Thoracic aorta (tissue), 2 donors: ENCODE data around the gene SLC39A10. TPM values are rescaled to one million over a fixed set of nuclear protein-coding genes. Genes with fewer than 3 reads are reported as not detected.

Source experiments
- ATAC-seq: fragments of 150-250 bp; one replicate; pipeline ENCODE4 v1.8.0; 2017; ENCODE audit warnings: low read depth; ENCODE audit not compliant: insufficient number of reproducible peaks, low FRiP score
- DNase-seq: peaks from one replicate; pipeline ENCODE4 v3.0.0-alpha.2; 2020; ENCODE audit warnings: low spot score
- H3K27ac ChIP-seq, 2 donors: fragments of 200-600 bp; sonication (generic); 1 replicate in 1 of 2; 2 replicates in 1 of 2; pipeline ENCODE4 v1.5.1; 2016; ENCODE audit warnings: mild to moderate bottlenecking in 2 of 2, moderate library complexity in 2 of 2
- H3K27me3 ChIP-seq: fragments of 200-600 bp; sonication (generic); replicated peaks from 2 replicates; pipeline ENCODE4 v1.6.0; 2016; ENCODE audit warnings: mild to moderate bottlenecking; ENCODE audit not compliant: insufficient read depth
- H3K36me3 ChIP-seq: fragments of 200-600 bp; sonication (generic); one replicate; pipeline ENCODE4 v1.5.1; 2016
- H3K4me1 ChIP-seq, 2 donors: fragments of 200-600 bp; sonication (generic); 1 replicate in 1 of 2; 2 replicates in 1 of 2; pipeline versions ENCODE4 v1.5.1 to v1.6.0; 2016; ENCODE audit warnings: low read depth in 2 of 2, mild to moderate bottlenecking in 1 of 2; ENCODE audit not compliant: control insufficient read depth in 1 of 2
- H3K4me3 ChIP-seq: fragments of 200-600 bp; sonication (generic); 2 replicates; pipeline ENCODE4 v1.5.1; 2016; ENCODE audit warnings: mild to moderate bottlenecking
- H3K9me3 ChIP-seq: fragments of 200-600 bp; sonication (generic); 2 replicates; pipeline ENCODE4 v1.5.1; 2016
- total RNA-seq, 2 donors: library from RNA; depleted of rRNA; stranded (reverse); fragments of >200 nt; gene quantifications; one replicate each; pipeline versions ENCODE4 v1.1.0 to v1.2.3, GENCODE V29; 2016
- TF ChIP-seq, protein P1 (sequence below): fragments of 200-600 bp; sonication (generic); IDR thresholded peaks from one replicate; pipeline ENCODE4 v1.5.1; 2019; ENCODE audit warnings: antibody characterized with exemption

SLC39A10 gene
- total RNA-seq, 2 donors from 2014 or later: 12.5 to 13.1 TPM

DNA sequence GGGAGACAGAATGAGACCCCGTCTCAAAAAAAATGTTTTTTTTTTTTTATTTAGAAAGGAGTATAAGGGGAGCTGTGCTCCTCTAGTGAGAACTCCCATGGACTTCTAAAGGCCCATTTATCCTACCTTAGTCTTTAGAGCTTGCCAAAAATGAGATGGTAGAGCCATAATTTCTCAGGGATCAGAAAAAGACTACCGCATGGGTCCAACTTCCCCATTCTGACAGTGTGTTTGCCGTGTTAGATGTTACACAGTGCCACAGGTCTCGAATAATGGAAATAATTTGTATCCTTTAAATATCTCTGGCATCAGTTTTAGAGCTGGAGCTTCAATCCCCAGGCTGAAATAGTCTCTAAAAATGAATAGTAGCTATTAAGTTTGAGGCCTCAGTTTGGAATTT, 6.0 kb upstream of the SLC39A10 start:
- Histone ChIP-seq H3K4me3 (no peak overlapping the region), H3K9me3 (no peaks in the 10 kb centered on the region), H3K27ac (no peak overlapping the region), H3K27me3 (no peaks in the 10 kb centered on the region), H3K36me3 (no peaks in the 10 kb centered on the region), H3K4me1 (no peaks in the 10 kb centered on the region)
- ATAC-seq (no peak), DNase-seq (no peak)
- TF ChIP-seq, protein P1, sequence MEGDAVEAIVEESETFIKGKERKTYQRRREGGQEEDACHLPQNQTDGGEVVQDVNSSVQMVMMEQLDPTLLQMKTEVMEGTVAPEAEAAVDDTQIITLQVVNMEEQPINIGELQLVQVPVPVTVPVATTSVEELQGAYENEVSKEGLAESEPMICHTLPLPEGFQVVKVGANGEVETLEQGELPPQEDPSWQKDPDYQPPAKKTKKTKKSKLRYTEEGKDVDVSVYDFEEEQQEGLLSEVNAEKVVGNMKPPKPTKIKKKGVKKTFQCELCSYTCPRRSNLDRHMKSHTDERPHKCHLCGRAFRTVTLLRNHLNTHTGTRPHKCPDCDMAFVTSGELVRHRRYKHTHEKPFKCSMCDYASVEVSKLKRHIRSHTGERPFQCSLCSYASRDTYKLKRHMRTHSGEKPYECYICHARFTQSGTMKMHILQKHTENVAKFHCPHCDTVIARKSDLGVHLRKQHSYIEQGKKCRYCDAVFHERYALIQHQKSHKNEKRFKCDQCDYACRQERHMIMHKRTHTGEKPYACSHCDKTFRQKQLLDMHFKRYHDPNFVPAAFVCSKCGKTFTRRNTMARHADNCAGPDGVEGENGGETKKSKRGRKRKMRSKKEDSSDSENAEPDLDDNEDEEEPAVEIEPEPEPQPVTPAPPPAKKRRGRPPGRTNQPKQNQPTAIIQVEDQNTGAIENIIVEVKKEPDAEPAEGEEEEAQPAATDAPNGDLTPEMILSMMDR: no peak

GRCh38 chr2:195652911-195653310, 4.1 kb upstream of the SLC39A10 start:
- DNase-seq: no peak
- Histone ChIP-seq H3K9me3 (no peaks in the 10 kb centered on the region), H3K27me3 (no peaks in the 10 kb centered on the region), H3K36me3 (no peaks in the 10 kb centered on the region), H3K27ac (no peak overlapping the region), H3K4me1 (no peaks in the 10 kb centered on the region), H3K4me3 (no peak overlapping the region)
- ATAC-seq: no peak
- TF ChIP-seq, protein P1: no peak

GRCh38 chr2:195656161-195656858, 716 bp upstream of the SLC39A10 start:
- TF ChIP-seq, protein P1: no peak
- no peak for DNase-seq
- Histone ChIP-seq H3K4me1 (peaks cover 16 to 21% of the 10 kb centered on the region in 2 donors), H3K36me3 (no peaks in the 10 kb centered on the region), H3K9me3 (no peaks in the 10 kb centered on the region), H3K27ac (peak overlapping the region; percentile 69 to 98), H3K4me3 (peak overlapping the region; percentile 90), H3K27me3 (no peaks in the 10 kb centered on the region)
- no peak for ATAC-seq

GRCh38 chr2:195657634-195658540, 861 bp downstream of the SLC39A10 start:
- no peaks in the 10 kb centered on the region for H3K27me3 ChIP-seq
- H3K27ac ChIP-seq: peak overlapping the region; percentile 92 to 98
- H3K4me1 ChIP-seq: peaks cover 16 to 21% of the 10 kb centered on the region in 2 donors
- TF ChIP-seq, protein P1: no peak
- no peaks in the 10 kb centered on the region for H3K9me3 ChIP-seq
- no peak for ATAC-seq
- no peaks in the 10 kb centered on the region for H3K36me3 ChIP-seq
- peak; percentile 8 for DNase-seq
- H3K4me3 ChIP-seq: peak overlapping the region; percentile 90

DNA sequence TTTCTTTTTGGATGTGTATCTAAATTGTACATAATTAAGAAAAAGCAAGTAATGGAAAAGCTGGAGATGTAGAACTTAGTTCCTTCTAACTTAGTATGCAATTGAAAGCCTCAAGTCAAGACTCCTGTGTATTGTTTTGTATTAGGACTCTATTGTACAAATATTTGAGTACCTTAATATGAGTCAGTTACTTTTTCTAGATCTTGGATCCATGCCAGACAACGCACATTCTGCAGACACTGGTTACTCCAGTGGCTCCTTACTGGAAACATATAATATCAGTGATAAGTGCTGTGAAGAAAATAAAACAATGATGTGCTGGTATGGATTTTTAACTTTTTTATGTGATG, 1.5 kb downstream of the SLC39A10 start:
- DNase-seq (no peak), ATAC-seq (no peak)
- Histone ChIP-seq H3K4me3 (peak overlapping the region; percentile 90), H3K36me3 (no peaks in the 10 kb centered on the region), H3K27ac (peak overlapping the region; percentile 92 to 98), H3K27me3 (no peaks in the 10 kb centered on the region), H3K9me3 (no peaks in the 10 kb centered on the region), H3K4me1 (peaks cover 16 to 21% of the 10 kb centered on the region in 2 donors)
- TF ChIP-seq, protein P1: no peak
